ENCODE results near the gene LCTL.

DNA sequence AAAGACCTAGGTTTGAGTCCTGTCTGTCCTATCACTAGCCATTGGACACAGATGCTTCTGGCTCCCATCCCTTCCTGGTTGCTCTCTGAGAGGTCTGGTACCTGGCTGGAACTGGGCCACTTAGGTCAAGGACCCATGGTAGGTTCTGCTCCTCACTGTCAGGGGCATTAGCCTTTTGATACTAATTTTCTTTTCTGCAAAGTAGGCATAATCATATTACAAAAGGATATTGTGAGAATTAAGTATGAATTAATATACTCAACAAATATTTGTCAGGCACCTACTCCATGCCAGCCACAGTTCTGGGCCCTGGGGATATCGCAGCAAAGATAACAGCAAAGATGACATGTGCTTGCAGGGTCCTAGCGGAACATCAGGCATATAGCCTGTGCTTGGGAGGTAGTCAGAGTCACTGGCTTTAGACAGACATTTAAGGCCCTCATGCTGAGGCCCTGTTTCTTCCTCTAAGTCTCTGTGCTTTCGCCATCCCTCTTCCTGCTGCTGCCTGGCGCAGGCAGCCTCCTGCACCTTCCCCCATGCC is 25.6 kb upstream of the LCTL start:
- TF ChIP-seq CTCF (conservative IDR thresholded peaks at IDR 0.05; ENCODE audit: low read depth, low read length) (no peak), EZH2 (IDR thresholded peaks at IDR 0.05; ENCODE audit: borderline replicate concordance, low read depth, low read length, poor library complexity, severe bottlenecking) (no peak)

Data from A673 (cell line).